PC-9 (cell line): ENCODE measurements around the gene IL4I1. TPM values are rescaled to one million over a fixed set of nuclear protein-coding genes. Genes with fewer than 3 reads are reported as not detected.

Source experiments
- BruUV-seq: library from RNA; stranded (reverse); fragments of 400-500 nt; replicated peaks from 2 replicates; lab custom pipeline; 2021; lab: Mats Ljungman, UMichigan
- CTCF ChIA-PET: fragments of 300-600 bp; sonication (Branson Sonifier 250); formaldehyde crosslinking; loops from one replicate; lab custom pipeline; 2022; ENCODE audit warnings: antibody characterized with exemption; lab: Charles Lee
- POLR2A ChIA-PET: fragments of 300-600 bp; sonication (Branson Sonifier 250); formaldehyde crosslinking; loops from one replicate; lab custom pipeline; 2022; ENCODE audit warnings: antibody characterized with exemption; ENCODE audit not compliant: unreplicated experiment; lab: Charles Lee
- DNase-seq, 2 experiments: peaks; one replicate each; pipeline versions ENCODE4 v3.0.0 to v3.0.0-alpha.2; 2015 to 2022; ENCODE audit warnings: mixed read lengths in 1 of 2
- H2AFZ ChIP-seq: fragments of 200-600 bp; sonication (generic); 2 replicates; pipeline ENCODE4 v1.8.1; 2017; ENCODE audit warnings: antibody characterized with exemption
- H3F3A ChIP-seq: fragments of 200-600 bp; sonication (generic); 2 replicates; pipeline ENCODE4 v1.8.1; 2017; ENCODE audit warnings: antibody characterized with exemption, mild to moderate bottlenecking, low read depth; ENCODE audit not compliant: insufficient read depth
- H3K27ac ChIP-seq: fragments of 200-600 bp; sonication (generic); 2 replicates; pipeline ENCODE4 v1.6.1; 2016; ENCODE audit warnings: mixed run types
- H3K27me3 ChIP-seq: fragments of 200-600 bp; sonication (generic); 2 replicates; pipeline ENCODE4 v1.6.1; 2016; ENCODE audit warnings: low read depth, mixed run types; ENCODE audit not compliant: insufficient read depth
- H3K36me3 ChIP-seq: fragments of 200-600 bp; sonication (generic); 2 replicates; pipeline ENCODE4 v1.6.1; 2016; ENCODE audit warnings: low read depth, mixed run types
- H3K4me1 ChIP-seq: fragments of 200-600 bp; sonication (generic); replicated peaks from 2 replicates; pipeline ENCODE4 v1.6.1; 2016; ENCODE audit warnings: mixed run types; ENCODE audit not compliant: insufficient read depth
- H3K4me2 ChIP-seq: fragments of 200-600 bp; sonication (generic); 2 replicates; pipeline ENCODE4 v1.6.1; 2017; ENCODE audit warnings: mixed run types
- H3K4me3 ChIP-seq: fragments of 200-600 bp; sonication (generic); 2 replicates; pipeline ENCODE4 v1.6.1; 2016; ENCODE audit warnings: mixed run types
- H3K79me2 ChIP-seq: fragments of 200-600 bp; sonication (generic); 2 replicates; pipeline ENCODE4 v1.6.1; 2017; ENCODE audit warnings: low read depth, mixed run types
- H3K9me2 ChIP-seq: fragments of 200-600 bp; sonication (generic); 2 replicates; pipeline ENCODE4 v1.8.1; 2017; ENCODE audit warnings: mild to moderate bottlenecking; ENCODE audit not compliant: insufficient read depth
- H3K9me3 ChIP-seq: fragments of 200-600 bp; sonication (generic); 2 replicates; pipeline ENCODE4 v1.8.1; 2016; ENCODE audit warnings: low read depth; ENCODE audit not compliant: insufficient read depth
- H4K20me1 ChIP-seq: fragments of 200-600 bp; sonication (generic); 2 replicates; pipeline ENCODE4 v1.8.1; 2017; ENCODE audit not compliant: insufficient read depth
- EZH2 ChIP-seq: fragments of 200-600 bp; sonication (generic); IDR thresholded peaks from 2 replicates; pipeline ENCODE4 v1.8.0; 2017; ENCODE audit warnings: antibody characterized with exemption, low read depth
- intact Hi-C: fragments of 100-400 bp; cut with micrococcal nuclease; formaldehyde crosslinking; loops from one replicate; pipeline ENCODE4 v1.10.0; 2022; ENCODE audit not compliant: unreplicated experiment
- total RNA-seq: library from RNA; stranded (reverse); gene quantifications from 2 replicates; pipeline ENCODE4 v1.2.3, GENCODE V29; 2021
- TF ChIP-seq, protein P1 (sequence below): fragments of 200-600 bp; sonication (generic); conservative IDR thresholded peaks from 2 replicates; pipeline ENCODE4 v1.6.1; 2017; ENCODE audit warnings: mixed run types, antibody characterized with exemption, mild to moderate bottlenecking, moderate library complexity

IL4I1 gene
- total RNA-seq, 1 experiment from 2014 or later, result not detected

GRCh38 chr19:49847731-49848696, 48.7 kb downstream of the IL4I1 start:
- peak in 1 of 2 experiments; percentile 80 for DNase-seq
- peaks cover 30% of the 10 kb centered on the region for H3K79me2 ChIP-seq
- no peaks in the 10 kb centered on the region for H3K27me3 ChIP-seq
- H3K27ac ChIP-seq, result peak overlapping the region; percentile 43
- H4K20me1 ChIP-seq, result peaks cover 13% of the 10 kb centered on the region
- POLR2A ChIA-PET, result interaction anchor here (0.5 to 1.1 kb wide), 6 partner anchors 18 to 734 kb away, joined by 3 to 16 read pairs (median 4); partner anchors contain the start of genes AP2A1 and LIN7B
- H3K9me2 ChIP-seq, result no peaks in the 10 kb centered on the region
- H3K9me3 ChIP-seq, result no peaks in the 10 kb centered on the region
- no peaks in the 10 kb centered on the region for H3K36me3 ChIP-seq
- no TSS peak for BruUV-seq
- TF ChIP-seq, protein P1, sequence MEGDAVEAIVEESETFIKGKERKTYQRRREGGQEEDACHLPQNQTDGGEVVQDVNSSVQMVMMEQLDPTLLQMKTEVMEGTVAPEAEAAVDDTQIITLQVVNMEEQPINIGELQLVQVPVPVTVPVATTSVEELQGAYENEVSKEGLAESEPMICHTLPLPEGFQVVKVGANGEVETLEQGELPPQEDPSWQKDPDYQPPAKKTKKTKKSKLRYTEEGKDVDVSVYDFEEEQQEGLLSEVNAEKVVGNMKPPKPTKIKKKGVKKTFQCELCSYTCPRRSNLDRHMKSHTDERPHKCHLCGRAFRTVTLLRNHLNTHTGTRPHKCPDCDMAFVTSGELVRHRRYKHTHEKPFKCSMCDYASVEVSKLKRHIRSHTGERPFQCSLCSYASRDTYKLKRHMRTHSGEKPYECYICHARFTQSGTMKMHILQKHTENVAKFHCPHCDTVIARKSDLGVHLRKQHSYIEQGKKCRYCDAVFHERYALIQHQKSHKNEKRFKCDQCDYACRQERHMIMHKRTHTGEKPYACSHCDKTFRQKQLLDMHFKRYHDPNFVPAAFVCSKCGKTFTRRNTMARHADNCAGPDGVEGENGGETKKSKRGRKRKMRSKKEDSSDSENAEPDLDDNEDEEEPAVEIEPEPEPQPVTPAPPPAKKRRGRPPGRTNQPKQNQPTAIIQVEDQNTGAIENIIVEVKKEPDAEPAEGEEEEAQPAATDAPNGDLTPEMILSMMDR, result no peak
- CTCF ChIA-PET, result interaction anchor here (0.6 kb wide), 1 partner anchor 774 kb away, joined by 4 read pairs; no protein-coding TSS in a partner anchor
- H3K4me3 ChIP-seq, result no peak overlapping the region; the same call in 1 of the 2 replicates
- H3F3A ChIP-seq, result peaks cover 51% of the 10 kb centered on the region; the same call in 1 of the 2 replicates
- peaks cover 34% of the 10 kb centered on the region for H3K4me1 ChIP-seq
- peak overlapping the region; percentile 35 for H3K4me2 ChIP-seq
- intact Hi-C loops, result loop anchor here (1.0 kb wide), 1 partner anchor 171 kb away; the partner anchor contains the start of gene PRMT1
- H2AFZ ChIP-seq, result no peak overlapping the region

DNA sequence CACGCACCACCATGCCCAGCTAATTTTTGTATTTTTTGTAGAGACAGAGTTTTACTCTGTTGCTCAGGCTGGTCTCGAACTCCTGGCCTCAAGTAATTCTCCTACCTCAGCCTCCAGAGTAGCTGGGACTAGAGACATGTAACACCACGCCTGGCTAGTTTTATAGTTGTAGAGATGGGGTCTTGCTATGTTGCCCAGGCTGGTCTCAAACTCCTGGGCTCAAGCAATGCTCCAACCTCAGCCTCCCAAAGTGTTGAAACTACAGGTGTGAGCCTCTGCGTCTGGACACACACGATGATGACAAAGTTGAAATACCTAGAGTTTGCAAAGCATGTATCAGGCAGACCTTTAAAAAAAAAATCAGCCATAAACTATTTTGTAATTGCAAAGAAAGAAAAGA, 50.3 kb downstream of the IL4I1 start:
- Histone ChIP-seq H3K4me3 (no peak overlapping the region), H3K9me2 (no peaks in the 10 kb centered on the region), H3K27me3 (no peaks in the 10 kb centered on the region), H3K79me2 (peaks cover 16% of the 10 kb centered on the region; the same call in 1 of the 2 replicates), H3K9me3 (no peaks in the 10 kb centered on the region), H3K4me2 (no peak overlapping the region), H3F3A (peaks cover 51% of the 10 kb centered on the region; the same call in 1 of the 2 replicates), H2AFZ (no peak overlapping the region), H4K20me1 (0 out of 2 replicates have a peak, but pooled peaks cover 3% of the 10 kb centered on the region), H3K4me1 (peaks cover 23% of the 10 kb centered on the region), H3K27ac (no peak overlapping the region), H3K36me3 (no peaks in the 10 kb centered on the region)
- no TSS peak for BruUV-seq
- DNase-seq, result no peak
- TF ChIP-seq EZH2, result no peak
- TF ChIP-seq, protein P1, result no peak
- CTCF ChIA-PET, result no interaction called here
- intact Hi-C loops, result no loop called here
- POLR2A ChIA-PET, result no interaction called here

DNA sequence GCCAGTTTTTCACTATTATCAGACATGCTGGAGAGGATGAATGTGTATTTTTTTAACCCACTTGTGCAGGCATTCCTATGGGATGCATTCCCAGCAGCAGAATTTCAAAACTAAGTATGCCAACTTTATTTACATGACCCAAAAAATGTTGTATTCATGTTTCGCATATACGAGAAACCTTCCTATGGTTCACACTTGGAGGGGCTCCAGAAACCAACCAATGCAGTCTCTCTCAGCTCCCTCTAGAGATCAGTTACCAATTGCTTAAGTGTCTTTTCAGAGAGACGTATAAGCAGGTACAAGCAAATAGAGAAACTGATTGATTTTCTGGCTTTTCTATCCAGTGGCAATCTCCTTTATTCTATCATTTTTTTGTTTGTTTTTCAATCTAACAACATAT, 51.3 kb downstream of the IL4I1 start:
- H3K27me3 ChIP-seq, result no peaks in the 10 kb centered on the region
- no TSS peak for BruUV-seq
- H3K4me2 ChIP-seq, result no peak overlapping the region
- peaks cover 3% of the 10 kb centered on the region; the same call in 1 of the 2 replicates for H4K20me1 ChIP-seq
- peaks cover 8% of the 10 kb centered on the region; the same call in 1 of the 2 replicates for H3K36me3 ChIP-seq
- ChIA-PET CTCF (no interaction called here), POLR2A (no interaction called here)
- H2AFZ ChIP-seq, result no peak overlapping the region
- H3K9me2 ChIP-seq, result no peaks in the 10 kb centered on the region
- intact Hi-C loops, result no loop called here
- TF ChIP-seq, protein P1, result no peak
- TF ChIP-seq EZH2, result no peak
- no peak overlapping the region for H3K4me3 ChIP-seq
- H3F3A ChIP-seq, result peaks cover 54% of the 10 kb centered on the region; the same call in 1 of the 2 replicates
- H3K27ac ChIP-seq, result no peak overlapping the region
- peaks cover 16% of the 10 kb centered on the region; the same call in 1 of the 2 replicates for H3K79me2 ChIP-seq
- no peaks in the 10 kb centered on the region for H3K9me3 ChIP-seq
- DNase-seq, result no peak
- peaks cover 23% of the 10 kb centered on the region for H3K4me1 ChIP-seq
